Activated T-helper 1 cell treated with anti-CD3 and anti-CD28 coated beads, Interleukin-12 subunit alpha, Interleukin-12 subunit beta, Interleukin-2, Interleukin-4 antibody, amounts not matched to agents 30 ng/mL and 10 ng/mL and 1 ng/mL, durations not matched to agents 14 hours and 24 hours and 36 hours (primary cell): ENCODE results near the gene CD8B. TPM values are rescaled to one million over a fixed set of nuclear protein-coding genes. Genes with fewer than 3 reads are reported as not detected.

ENCODE experiments used
- DNase-seq: peaks from one replicate; pipeline ENCODE4 v3.0.0; 2021; ENCODE audit warnings: low spot score
- H3K27ac Mint-ChIP-seq: one replicate; pipeline ENCODE4 v1.8.0; 2021; ENCODE audit warnings: mild to moderate bottlenecking, mixed read lengths
- H3K27me3 Mint-ChIP-seq: one replicate; pipeline ENCODE4 v1.8.0; 2022; ENCODE audit warnings: mild to moderate bottlenecking, moderate library complexity, mixed read lengths; ENCODE audit not compliant: insufficient read depth
- H3K36me3 Mint-ChIP-seq: one replicate; pipeline ENCODE4 v1.8.0; 2021; ENCODE audit warnings: low read depth, mixed read lengths
- H3K4me1 Mint-ChIP-seq: one replicate; pipeline ENCODE4 v1.8.0; 2021; ENCODE audit warnings: low read depth, mixed read lengths
- H3K4me3 Mint-ChIP-seq: one replicate; pipeline ENCODE4 v1.8.0; 2021; ENCODE audit warnings: mild to moderate bottlenecking, moderate library complexity, mixed read lengths
- H3K9me3 Mint-ChIP-seq: one replicate; pipeline ENCODE4 v1.8.0; 2021; ENCODE audit warnings: mixed read lengths
- intact Hi-C: fragments of 100-400 bp; cut with micrococcal nuclease; formaldehyde crosslinking; loops from one replicate; pipeline ENCODE4 v1.15.1; 2024
- total RNA-seq: library from RNA; stranded (reverse); gene quantifications from 2 replicates; pipeline ENCODE4 v1.2.3, GENCODE V29; 2022

CD8B gene
- total RNA-seq, 1 donor from 2014 or later: 1.5 TPM

DNA sequence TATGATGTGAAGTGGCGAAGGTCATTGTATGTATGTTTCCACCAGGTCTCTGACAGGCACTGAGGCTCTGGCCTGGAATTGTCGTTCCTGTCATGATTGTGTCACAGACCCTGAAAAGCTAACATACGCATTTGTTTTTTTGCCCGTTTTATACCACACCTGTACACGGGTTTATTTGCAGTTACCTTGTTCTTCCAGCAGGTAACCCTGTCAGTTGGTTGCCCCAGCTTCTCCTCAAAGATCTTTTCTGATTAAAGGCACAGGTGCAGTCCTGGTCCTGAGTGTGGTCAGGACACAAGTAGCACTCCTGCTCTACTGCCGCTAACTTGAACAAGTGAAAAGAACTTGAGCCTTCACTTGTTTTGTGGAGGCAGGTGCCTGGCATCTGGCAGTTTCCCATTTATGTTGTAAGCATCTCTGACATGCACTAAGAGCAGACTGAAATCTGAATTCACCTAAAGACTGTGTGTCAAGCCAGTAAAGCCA lies 90.8 kb downstream of the CD8B start:
- Mint-ChIP-seq H3K4me3 (no peak overlapping the region), H3K27ac (no peak overlapping the region), H3K27me3 (no peaks in the 10 kb centered on the region), H3K36me3 (peaks cover 32% of the 10 kb centered on the region), H3K4me1 (peaks cover 6% of the 10 kb centered on the region), H3K9me3 (no peaks in the 10 kb centered on the region)
- no peak for DNase-seq
- intact Hi-C loops: no loop called here

DNA sequence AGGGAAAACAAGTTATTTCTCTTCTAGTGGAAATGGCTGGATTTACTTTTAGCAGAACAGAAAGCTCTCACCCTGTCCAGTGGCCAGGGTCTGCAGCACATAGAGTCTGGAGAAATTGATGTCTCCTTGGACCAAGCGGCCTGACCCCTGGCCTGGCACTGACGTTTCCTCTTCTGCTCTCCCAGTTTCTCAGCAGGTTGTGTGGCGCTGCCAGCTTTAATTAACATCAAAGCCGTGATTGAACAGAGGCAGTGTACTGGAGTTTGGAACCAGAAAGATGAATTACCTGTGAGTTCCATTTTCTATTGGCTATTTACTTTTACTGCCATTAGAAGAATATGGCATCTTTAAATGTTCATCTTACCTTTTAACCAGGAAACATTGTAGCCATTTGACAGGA lies 91.8 kb downstream of the CD8B start:
- Mint-ChIP-seq H3K4me3 (no peak overlapping the region), H3K9me3 (no peaks in the 10 kb centered on the region), H3K27ac (no peak overlapping the region), H3K27me3 (no peaks in the 10 kb centered on the region), H3K36me3 (peaks cover 31% of the 10 kb centered on the region), H3K4me1 (peaks cover 9% of the 10 kb centered on the region)
- DNase-seq: no peak
- intact Hi-C loops: no loop called here

DNA sequence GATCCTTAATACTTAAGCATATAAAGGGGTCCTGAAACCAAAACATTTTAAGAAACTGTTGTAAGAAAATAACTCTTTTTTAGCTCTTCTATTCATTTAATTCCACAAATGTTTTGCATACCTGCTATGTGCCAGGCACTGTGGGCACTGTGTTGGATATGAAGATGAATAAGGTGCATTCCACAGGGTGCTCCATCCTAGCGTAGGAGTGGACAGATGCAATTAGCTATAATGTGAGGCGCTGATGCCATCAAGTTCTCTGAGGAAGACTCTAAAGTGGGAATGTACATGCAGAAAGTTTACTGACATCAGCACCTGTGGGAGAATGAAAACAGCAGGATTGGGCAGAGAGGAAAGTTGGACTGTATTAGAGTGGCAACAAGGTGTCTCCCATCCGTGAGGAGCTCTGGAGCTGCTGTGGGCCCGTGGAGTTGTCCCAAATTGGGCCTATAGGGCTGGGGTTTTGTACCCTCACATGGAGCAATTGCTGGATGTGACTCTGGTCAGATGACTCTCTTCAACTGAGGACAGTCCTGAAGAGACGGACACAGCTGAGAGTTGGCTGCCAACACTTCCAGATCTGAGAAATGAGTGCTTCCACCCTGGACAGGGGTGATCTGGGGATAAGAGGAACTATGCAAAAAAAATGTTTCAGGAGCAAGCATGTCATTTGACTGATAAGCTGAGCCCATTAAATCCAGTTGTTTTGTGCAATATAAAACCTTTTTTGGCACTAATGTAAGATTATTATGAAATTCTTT lies 93.3 kb downstream of the CD8B start:
- Mint-ChIP-seq H3K27ac (no peak overlapping the region), H3K27me3 (no peaks in the 10 kb centered on the region), H3K36me3 (peaks cover 28% of the 10 kb centered on the region), H3K4me3 (no peak overlapping the region), H3K9me3 (no peaks in the 10 kb centered on the region), H3K4me1 (peaks cover 11% of the 10 kb centered on the region)
- intact Hi-C loops: no loop called here
- no peak for DNase-seq

Other genes with a start within 250 kb of the CD8B start
- 13.6 and 14.3 TPM in 2 replicates for gene RNF103, start 238.0 kb downstream of the CD8B start, total RNA-seq
- 42.0 and 44.5 TPM in 2 replicates for gene RMND5A, start 141.6 kb downstream of the CD8B start, total RNA-seq
- 2.2 and 2.4 TPM in 2 replicates for gene CD8A, start 71.0 kb downstream of the CD8B start, total RNA-seq
- 1.4 and 1.5 TPM in 2 replicates for gene RGPD1, start 80.2 kb upstream of the CD8B start, total RNA-seq
- 0.59 and 1.1 TPM in 2 replicates for gene PLGLB1, start 160.0 kb upstream of the CD8B start, total RNA-seq